HuH-7.5 (cell line): ENCODE results near the gene LARP7.
"Not testable (repeated sequence)": the region's sequence is repeated elsewhere in the genome, so short reads cannot be mapped to it uniquely, and the experiment has no call there.

Experiments
- DNase-seq: peaks from one replicate; pipeline ENCODE4 v3.0.0; 2011; ENCODE audit warnings: low spot score

Gene LARP7

DNA sequence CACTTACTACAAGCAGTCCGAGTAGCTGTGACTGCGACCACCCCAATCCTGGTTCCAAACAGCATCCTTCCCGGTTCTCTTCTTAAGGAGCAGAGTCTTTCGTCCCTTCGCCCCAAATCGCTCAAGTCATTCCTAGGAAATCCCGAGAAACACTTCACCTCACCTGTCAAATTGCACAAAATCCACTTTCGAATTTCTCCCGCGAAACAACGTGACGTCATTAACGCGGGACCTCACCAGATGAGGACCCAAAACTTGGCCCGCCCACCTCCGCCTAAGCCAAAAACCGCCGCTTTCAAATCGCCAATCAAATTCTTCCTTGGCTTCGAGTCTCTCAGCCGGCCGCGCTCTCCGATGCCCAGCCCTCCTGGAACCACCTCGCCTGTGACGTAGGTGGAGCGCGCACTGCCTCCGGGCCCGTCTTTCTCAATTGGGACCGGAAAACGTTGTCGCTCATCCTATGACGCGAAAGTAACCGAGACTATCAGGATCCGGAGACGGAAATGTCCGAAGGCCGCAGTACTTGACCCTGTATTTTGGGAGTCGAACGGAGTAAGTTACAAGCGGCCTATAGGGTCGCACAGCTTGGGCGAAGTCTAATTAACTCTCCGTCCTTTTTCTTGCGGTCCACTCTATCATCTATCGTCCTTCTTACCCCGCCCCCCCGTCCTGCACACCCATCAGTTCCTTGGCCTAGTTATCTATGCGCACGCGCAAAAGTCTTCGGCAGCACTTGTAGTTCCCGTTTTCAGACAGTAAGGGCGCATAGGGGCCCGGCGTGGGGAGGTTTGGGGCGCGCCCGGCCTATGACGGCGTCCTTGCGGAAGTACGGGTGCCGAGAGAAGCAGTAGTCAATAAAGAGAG is at the start of gene LARP7, which contains the start of gene ZGRF1:
TSS of gene LARP7 (plus strand) at position 456 of the 864 bp plus-strand sequence. CDS start 7,527 bp downstream, outside the sequence.
TSS of gene ZGRF1 (minus strand) at position 222 of the 864 bp plus-strand sequence. CDS start 3,733 bp downstream, outside the sequence.
- peak; percentile 59 for DNase-seq

DNA sequence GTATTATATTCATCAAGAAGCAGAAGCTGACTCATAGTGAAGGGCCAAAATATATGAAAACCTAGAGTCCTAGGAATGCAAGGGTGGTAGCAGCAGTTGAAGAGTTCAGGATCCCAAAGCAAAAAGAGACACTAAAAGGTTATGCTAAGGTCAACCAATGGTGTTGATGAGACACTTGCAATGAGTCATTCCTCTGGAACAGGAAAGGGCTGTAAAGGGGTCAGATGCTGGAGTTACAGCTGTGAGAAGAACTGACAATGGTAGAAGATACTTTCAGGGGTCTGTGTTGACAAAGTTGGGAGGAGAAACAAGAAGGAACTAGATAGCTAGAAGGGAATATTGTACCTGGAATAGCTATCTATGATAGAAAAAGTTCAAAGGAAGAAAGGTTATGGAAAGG is 47.7 kb upstream of the LARP7 start:
- no peak for DNase-seq

DNA sequence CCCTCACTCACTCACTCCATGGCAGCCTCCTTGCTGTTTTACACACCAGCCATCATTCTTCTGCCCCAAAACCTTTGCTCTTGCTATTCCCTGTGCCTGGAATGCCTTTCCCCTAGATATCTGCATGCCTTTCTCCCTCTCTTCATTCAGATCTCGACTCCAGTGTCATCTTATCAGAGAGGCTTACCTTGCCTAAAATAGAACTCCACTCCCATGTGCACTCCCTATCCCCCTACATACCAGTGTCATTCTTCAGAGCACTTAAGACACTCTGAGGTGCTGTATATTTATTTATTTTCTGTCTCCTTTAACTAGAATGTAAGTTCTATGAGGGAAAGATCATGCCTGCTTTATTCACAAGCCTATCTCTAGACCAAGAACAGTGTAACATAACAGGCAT is 45.4 kb upstream of the LARP7 start:
- no peak for DNase-seq

DNA sequence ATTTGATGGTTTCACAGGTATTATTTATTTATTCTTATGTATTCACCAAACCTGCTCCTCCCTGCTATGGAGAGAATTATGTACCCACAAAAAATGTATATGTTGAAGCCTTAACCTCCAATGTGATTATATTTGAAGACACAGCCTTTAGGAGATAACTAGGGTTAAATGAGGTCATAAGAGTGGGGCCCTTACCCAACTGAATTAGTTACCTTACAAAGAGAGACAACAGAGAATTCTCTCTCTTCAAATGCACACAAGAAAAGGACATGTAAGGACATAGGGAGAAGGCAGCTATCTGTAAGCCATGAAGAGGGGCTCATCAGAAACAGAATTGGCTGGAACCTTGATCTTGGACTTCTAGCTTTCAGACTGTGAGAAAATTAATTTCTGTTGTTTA is 44.2 kb upstream of the LARP7 start:
- no peak for DNase-seq

DNA sequence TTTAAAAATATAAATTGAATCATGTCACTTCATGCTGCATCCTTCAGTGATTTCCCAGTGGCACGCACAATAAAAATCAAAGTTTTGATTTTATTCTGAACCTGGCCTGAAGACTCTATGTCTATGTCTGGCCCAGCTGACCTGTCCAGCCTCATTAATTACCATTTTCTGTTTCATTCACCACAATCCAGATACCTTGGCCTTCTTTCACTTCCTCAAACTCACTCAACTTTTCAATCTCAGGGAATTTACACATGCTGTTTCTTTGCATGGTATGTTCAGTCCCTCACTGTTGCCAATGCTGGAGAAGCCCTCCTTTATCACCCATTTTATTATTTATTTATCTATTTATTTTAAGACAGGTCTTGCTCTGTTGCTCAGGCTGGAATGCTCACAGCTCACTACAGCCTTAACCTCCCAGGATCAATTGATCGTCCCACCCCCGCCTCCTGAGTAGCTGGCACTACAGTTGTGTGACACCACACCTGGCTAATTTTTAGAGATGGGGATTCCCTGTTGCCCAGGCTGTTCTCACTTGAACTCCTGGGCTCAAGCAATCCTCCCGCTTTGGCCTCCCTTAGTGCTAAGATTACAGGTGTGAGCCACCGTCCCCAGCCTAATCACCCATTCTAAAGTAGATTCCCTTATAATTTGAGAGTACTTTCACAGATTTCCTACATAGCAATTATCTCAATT is 43.4 kb upstream of the LARP7 start:
- no peak for DNase-seq

DNA sequence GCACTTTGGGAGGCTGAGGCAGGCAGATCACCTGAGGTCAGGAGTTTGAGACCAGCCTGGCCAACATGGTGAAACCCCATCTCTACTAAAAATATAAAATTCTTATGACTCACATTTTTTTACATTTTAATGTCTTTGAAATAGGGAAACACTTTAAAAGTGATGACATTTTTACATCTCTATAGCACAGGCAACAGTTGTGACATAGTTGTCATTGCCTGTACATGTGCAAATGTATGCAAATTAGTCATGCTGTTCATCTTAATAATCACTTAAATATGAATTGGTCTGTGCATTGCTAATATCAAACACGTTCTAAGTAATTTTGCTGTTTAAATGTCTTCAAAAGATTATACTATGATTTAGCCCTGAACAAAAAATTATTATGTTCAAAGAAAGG is 42.0 kb upstream of the LARP7 start:
- DNase-seq: no peak

DNA sequence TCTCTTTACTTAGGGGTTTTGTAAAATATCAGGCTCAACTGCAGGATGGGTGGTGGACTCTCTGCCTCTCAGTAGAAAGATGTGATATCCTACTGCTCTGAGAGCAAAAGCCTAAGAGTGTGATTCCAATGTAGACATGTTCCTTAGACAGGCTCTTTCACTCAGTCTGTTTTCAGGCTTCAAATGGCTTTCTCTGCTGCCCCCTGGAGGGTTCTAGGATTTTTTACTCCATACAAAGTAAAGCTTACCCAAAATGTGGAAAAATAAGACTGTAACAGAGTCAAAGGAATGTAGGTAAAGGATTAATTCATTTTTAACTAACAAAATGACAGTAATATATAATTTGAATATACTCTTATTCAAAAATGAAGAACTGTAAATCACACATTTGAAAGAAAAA is 32.4 kb upstream of the LARP7 start:
- DNase-seq: peak; percentile 18

DNA sequence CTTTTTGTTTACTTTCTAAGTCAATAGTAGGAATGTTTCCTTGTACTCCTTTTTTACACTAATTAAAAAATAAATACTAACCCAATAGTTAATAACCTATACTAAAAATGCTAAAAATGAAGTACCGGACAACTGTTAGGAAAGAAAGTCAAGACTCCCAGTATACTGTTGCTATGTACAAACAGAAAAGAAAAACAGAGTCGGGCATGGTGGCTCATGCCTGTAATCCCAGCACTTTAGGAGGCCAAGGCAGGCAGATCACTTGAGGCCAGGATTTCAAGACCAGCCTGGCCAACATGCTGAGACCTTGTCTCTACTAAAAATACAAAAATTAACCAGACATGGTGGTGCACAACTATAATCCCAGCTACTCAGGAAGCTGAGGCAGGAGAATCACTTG is 24.1 kb upstream of the LARP7 start:
- DNase-seq: not testable (repeated sequence)

DNA sequence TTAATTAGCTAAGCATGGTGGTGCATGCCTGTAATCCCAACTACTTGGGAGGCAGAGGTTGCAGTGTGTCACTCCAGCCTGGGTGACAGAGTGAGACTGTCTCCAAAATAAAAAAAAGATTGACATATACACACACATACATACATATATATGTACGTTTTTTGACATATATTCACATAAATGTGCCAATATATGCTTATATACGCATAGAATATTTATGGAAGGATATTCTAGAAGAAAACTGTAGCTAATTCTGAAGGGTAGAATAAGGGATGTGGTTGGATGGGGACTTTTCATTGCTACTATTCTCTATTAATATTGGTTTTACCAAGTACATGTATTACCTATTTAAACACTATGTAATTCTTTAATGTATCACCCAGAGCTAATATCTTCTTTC is 20.0 kb upstream of the LARP7 start:
- DNase-seq: no peak

DNA sequence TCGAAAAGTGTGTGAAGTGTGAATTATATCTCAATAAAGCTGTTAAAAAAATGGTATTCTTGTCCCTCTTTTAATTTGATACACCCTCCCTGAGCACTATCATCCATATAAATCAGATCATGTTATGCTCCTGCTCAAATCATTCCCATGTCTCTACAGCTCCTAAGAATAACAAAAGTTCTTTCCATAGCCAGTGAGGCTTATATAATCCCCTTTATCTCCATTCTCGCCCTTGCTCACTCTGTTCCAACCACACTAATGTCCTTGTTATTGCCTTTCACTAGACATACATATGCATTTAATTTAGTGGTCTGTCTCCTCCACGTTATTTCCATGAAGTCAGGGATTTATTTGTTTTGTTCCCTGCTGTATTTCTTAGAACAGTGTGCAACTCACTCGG is 10.7 kb upstream of the LARP7 start:
- no peak for DNase-seq

DNA sequence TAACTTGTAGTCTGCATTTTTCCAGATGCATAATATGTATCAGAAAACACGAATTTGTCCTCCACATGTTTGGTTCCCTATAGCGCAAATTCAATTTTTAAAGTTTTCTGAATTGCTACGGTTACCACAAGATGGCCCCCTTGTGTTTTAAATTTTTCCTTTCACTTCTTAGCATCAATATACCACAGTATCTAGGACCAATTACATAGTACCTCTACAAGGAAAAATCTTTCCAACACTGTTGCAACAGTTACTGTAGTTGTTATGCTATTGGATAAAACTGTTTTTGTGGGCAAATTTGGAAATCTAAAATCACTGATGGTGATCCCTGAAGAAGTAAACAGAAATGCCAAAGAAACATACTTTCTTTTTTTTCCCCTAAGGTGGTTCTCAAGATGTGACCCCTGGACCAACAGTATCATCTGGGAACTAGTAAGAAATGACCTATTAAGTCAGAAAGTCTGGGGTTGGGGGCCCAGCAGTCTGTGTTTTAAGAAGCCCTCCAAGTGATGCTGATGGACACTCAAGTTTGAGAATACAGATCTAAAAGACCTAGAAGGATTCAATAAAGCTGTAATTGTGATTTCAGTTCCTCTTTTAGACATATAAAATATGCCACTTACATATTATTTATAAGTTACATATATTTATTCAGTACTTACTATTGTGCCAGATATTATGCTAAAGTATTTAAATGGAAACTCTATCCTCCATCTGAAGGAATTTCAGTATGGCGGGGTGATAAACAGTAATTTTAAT is 3.3 kb upstream of the LARP7 start:
- DNase-seq: no peak

DNA sequence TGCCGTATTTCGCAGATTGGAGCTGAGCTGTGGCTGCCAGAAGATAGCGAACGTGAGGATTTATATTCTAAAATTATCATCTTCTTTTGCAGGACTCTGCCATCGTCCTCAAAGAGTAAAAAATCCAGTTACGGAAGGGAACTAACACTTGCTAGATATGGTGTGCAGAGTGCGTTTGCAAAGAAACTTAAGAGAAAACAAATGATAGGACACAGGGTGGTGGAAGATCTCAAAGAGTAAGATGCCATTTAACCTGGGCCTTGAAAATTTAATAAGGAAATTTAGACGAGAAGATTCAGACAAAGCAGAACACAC is 566 bp downstream of the LARP7 start:
- DNase-seq: no peak

DNA sequence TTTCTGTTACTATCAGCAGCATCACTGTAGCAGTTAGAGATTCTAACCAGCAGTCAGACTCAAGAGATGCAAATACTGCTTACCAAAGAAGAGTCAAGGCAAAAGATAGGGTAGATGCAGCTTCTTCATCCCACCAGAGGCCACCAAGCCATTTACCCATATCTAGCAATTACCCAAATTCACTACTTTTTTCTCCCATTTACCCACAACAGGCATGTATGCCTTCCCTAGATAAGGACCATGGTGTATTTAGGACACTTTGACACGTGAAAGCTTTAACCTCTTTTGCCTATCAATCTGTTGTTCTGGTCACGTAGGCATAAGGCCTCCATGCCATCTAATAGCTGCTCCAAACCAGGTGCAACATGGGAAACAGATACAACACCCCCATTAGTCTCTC is 5.6 kb downstream of the LARP7 start:
- DNase-seq: no peak

DNA sequence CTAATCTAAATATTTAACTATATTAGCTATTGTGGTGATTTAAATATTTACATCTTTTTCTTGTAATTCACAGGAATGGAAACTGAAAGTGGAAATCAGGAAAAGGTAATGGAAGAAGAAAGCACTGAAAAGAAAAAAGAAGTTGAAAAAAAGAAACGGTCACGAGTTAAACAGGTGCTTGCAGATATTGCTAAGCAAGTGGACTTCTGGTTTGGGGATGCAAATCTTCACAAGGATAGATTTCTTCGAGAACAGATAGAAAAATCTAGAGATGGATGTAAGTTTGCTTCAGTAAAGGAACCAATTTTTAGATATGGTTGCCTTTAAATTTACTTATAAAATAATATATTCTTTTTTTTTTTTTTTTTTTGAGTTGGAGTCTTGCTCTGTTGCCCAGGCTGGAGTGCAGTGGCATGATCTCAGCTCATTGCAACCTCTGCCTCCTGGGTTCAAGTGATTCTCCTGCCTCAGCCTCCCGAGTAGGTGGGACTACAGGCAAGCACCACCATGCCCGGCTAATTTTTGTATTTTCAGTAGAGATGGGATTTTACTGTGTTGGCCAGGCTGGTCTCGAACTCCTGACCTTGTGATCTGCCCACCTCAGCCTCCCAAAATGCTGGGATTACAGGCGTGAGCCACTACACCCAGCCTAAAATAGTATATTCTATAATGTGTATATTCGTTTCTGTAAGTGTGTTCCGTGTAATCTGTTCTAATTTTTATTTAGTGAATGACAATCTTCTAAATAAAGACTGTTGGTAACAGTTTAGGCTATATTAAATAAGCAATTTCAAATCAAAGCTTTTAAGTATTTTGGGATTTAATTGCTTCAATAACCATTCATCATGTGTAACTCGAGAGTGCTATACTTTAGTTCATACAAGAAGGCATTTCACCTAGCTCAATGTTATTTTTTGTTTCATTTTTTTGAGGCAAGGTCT is 7.9 kb downstream of the LARP7 start:
- DNase-seq: not testable (repeated sequence)

DNA sequence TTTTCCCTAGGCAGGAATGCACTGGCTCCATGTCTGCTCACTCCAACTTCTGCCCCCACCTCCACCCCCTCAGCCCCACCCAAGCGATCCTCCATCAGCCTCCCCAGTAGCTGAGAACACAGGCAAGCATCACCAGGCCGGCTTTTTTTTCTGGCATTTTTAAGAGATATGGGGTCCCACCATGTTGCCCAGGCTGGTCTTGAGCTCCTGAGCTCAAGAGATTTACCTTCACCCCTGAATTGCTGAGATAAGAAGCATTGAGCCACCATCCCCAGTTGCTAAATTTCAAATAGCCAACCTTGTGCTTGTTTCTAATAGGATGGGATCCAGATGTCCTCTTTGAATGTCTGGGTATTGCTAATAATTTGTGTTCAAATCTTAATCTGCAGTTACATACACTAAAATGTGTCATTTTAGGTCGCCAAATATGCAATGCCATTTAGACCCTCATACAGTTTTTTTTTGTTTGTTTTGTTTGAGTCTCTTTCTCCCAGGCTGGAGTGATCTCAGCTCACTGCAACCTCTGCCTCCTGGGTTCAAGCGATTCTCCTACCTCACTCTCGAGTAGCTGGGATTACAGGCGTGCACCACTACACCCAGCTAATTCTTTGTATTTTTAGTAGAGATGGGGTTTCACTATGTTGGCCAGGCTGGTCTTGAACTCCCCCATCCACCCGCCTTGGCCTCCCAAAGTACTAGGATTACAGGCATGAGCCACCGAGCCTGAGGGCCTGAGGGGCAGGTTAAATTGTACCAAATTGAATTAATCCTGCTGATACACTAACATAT is 8.8 kb downstream of the LARP7 start:
- no peak for DNase-seq

DNA sequence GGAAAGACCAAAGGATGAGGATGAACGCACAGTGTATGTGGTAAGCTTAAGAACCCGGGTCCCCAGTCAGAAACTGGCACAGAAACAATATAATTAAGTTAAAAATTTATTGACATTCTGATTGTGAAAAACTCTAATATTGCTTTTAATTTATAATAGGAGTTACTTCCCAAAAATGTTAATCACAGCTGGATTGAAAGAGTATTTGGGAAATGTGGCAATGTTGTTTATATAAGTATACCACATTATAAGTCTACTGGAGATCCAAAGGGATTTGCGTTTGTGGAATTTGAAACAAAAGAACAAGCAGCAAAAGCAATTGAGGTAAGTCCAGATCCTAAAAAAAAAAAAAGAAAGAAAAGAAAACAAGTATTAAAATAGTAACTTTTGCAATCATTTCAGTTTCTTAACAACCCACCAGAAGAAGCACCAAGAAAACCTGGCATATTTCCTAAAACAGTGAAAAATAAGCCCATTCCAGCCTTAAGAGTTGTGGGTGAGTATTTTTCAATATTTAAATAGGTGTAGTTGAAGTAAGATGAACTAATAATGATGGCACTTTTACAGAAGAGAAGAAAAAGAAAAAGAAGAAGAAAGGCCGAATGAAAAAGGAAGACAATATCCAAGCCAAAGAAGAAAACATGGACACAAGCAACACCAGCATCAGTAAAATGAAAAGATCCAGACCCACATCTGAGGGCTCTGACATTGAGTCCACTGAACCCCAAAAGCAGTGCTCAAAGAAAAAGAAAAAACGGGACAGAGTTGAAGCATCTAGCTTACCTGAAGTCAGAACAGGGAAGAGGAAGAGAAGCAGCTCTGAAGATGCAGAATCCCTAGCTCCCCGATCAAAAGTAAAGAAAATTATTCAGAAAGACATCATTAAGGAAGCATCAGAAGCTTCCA is 9.9 kb downstream of the LARP7 start:
- no peak for DNase-seq

DNA sequence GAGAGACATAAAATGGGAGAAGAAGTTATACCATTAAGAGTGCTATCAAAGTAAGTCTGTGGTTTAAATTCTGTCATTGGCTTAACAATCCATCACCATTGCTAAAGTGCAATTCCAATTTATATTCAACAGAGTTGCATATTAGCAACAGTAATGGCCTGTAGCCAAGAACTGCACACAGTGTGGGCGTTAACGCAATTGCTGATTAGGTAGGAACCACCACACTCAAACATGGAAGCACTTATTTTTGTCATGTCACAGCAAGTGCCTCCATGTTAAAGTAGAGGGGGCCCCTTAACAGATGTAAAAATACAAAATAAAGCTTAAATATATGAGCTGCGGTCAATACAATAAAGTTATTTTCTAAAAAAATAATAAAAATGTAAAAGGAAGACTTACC is 10.8 kb downstream of the LARP7 start:
- no peak for DNase-seq

DNA sequence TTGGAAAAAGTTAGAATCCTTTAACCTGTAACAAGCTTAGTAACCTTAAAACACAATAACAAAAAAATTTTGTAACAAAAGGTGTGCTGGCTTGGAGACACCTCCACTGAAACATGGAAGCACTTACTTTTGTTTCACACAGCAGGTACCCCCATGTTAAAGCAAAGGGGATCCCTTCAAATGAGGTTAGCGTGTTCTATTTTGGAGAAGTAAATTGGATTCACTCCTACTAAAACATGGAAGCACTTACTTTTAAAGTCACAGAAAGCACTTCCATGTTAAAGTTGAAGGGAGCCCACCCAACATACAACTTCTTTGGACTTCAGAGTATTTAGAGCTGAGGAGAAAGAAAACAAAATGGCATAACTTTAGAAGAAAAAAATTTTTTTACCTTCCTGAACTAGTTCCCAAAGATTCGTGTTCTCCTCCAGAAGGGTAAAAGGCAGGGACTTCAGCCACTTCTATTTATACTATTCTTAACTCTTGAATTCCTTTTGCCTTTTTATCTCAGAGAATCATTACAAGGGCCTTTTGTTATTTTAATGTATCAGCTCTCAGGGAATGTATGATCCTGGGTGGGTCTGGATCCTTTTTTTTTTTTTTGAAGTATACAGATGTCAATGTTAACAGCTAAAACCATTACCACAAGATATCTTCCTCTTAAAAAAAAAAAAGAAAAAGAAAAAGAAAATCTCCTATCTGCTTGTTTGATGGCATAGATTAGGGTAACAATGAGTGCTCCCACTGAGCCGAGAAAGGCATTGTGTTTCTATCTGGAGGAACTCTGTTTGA is 11.5 kb downstream of the LARP7 start:
- no peak for DNase-seq

DNA sequence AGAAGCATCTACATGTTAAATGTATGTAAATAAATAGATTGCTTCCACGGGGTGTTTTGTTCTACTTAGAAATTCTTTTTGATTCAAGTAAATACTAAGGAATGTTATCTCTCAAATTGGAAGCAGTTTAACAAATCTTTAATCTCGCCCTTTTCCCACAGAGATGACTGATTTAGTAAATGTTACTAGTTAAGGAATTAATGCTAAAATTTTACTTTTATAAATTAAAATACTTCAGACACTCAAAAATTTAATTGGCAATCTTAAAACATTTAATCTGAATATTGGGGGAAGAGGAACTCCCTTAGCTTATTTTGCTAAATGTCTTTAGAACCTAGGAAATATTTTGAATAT is 12.1 kb downstream of the LARP7 start:
- DNase-seq: no peak
